Activated CD4-positive, alpha-beta T cell treated with anti-CD3 and anti-CD28 coated beads, Interleukin-10, Interleukin-2, amounts not matched to agents 100 ng/mL and 50 ng/mL, durations not matched to agents 16 hours and 8 hours (primary cell): Measurements from ENCODE around the gene ACKR4.
"Not testable (repeated sequence)": the region's sequence is repeated elsewhere in the genome, so short reads cannot be mapped to it uniquely, and the experiment has no call there.

Experiments
- DNase-seq: peaks from one replicate; pipeline ENCODE4 v3.0.0-alpha.2; 2020

Gene ACKR4

GRCh38 chr3:132595014-132595413, 2.1 kb upstream of the ACKR4 start:
- DNase-seq: no peak

GRCh38 chr3:132596326-132596725, 744 bp upstream of the ACKR4 start:
- DNase-seq: no peak

DNA sequence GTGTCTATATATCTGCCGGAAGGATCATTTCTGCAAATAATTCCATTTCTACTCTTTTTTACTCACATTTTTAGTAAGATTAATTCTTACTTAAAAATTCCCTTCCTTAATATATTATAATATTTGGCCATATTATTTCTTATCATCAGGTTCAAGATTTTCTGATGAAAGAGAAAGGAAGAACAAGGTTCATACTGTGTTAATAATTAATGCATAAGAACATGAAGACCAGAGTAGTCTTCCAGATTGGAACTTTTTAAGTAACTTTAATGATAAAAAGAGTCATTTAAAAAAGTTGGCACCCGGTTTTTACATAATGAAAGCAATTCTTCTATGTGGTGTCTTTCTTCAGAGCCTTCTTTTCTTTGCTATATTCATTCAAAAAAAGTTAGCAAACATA, 590 bp downstream of the ACKR4 start:
- no peak for DNase-seq

DNA sequence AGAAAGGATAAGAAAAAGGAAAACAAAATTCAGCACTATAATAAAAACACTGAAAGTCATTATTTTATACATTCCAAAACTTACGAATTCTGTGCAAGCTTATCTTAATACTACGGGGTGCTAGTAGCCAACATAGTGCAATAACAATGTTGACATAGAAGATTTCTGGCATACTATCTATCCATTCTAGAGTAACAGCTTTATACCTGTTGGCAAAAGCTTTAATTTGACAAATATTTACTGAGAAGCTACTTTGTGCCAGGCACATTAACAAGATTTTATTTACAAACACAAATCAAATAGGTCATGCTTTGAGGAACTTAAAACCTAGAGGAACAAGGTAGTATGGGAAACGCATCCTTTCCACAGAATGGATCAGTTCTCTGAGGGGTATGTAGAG, 1.1 kb downstream of the ACKR4 start:
- DNase-seq: no peak

DNA sequence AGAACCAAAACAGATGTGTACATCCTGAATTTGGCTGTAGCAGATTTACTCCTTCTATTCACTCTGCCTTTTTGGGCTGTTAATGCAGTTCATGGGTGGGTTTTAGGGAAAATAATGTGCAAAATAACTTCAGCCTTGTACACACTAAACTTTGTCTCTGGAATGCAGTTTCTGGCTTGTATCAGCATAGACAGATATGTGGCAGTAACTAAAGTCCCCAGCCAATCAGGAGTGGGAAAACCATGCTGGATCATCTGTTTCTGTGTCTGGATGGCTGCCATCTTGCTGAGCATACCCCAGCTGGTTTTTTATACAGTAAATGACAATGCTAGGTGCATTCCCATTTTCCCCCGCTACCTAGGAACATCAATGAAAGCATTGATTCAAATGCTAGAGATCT, 3.5 kb downstream of the ACKR4 start:
- DNase-seq: not testable (repeated sequence)

GRCh38 chr3:132605374-132605792, 8.3 kb downstream of the ACKR4 start:
- no peak for DNase-seq

- no peak for DNase-seq
Observed at GRCh38 chr3:132606085-132606484, 9.0 kb downstream of the ACKR4 start.

DNA sequence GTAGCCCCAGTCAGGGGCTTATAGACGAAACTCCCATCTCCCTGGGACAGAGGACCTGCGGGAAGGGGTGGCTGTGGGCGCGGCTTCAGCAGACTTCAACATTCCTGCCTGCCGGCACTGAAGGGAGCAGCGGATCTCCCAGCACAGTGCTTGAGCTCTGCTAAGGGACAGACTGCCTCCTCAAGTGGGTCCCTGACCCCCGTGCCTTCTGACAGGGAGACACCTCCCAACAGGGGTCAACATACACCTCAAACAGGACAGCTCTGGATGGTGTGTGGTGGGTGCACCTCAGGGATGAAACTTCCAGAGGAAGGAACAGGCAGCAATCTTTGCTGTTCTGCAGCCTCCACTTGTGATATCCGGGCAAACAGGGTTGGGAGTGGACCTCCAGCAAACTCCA, 9.6 kb downstream of the ACKR4 start:
- not testable (repeated sequence) for DNase-seq

DNA sequence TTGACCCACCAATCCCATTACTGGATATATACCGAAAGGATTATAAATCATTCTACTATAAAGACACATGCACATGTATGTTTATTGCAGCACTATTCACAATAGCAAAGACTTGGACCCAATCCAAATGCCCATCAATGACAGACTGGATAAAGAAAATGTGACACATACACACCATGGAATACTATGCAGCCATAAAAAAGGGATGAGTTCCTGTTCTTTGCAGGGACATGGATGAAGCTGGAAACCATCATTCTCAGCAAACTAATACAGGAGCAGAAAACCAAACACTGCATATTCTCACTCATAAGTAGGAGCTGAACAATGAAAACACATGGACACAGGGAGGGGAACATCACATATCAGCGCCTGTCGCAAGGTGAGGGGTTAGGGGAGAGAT, 18.2 kb downstream of the ACKR4 start:
- not testable (repeated sequence) for DNase-seq

GRCh38 chr3:132615881-132616280, 18.8 kb downstream of the ACKR4 start:
- DNase-seq: no peak

DNA sequence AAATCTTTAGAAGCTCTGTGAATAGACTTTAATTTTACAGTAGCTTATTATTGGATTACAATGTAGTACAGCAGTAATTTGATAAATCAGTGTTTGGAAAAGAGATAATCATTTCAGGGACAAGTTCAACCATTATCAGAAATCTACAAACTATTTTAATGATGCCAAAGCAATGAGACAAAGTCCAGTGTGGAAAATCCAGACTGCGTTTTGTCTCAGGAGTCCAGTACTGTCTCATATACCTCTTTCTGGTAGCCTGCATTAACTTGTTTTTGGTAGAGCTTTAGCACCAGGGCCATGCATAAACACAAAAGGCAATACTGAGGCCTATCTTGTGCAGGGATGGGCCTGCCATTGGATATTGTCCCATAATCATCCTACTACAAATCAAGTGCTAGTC, 19.7 kb downstream of the ACKR4 start:
- DNase-seq: no peak

DNA sequence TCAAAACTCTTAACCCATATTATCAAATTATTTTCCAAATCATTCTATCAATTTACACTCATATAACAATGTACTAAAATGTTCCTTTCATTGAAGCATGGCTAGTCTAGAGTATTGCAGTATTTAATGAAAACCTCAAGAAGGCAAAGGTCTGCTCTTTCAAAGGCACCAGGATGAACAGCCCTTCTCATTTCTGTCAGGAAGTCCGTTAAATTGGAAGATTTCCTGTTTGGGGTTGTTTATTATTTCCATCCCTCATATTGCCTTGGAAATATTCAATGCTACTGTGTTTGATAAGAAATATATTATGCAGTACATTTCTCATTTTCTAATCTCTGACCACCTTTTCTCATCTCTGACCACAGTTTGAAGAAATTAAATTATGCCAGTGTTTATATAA, 25.1 kb downstream of the ACKR4 start:
- DNase-seq: no peak

DNA sequence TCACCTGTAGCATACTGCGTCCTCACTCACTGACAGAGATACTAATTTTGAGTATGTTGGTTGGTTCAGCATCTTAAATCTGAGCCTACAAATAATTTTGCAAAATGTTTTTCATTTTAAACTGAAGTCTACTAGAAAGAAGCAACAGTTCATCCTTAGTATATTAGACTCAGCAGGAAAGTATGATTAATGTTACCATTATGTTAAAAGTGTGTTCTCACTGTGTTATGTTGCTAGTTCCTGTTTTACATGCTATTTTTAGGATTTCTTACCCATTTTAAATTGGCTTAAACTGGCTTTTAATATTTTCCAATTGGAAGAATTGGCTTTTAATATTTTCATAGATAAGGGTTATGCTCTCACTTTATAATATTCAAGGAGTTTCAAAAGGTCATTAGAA, 25.7 kb downstream of the ACKR4 start:
- no peak for DNase-seq

DNA sequence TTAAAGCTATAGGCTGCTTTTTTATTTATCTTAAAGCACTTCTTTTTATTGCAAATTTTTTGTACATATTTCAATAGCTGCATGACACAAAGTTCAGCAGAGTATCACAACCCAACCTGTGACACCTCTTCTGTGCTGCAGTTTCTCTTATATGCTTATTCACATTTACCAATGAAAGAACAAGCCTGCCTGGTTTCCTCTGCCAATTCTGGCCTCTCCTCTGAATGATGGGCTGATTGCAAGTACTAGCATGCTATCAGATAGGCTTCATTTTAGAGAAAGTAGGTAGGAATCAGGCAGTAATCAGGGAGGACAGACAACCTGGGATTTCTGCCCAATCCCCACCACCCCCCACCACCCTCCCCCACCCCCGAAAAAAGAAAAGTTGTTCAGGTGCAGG, 26.6 kb downstream of the ACKR4 start:
- no peak for DNase-seq

- no peak for DNase-seq
Observed at GRCh38 chr3:132624790-132625189, 27.7 kb downstream of the ACKR4 start.

DNA sequence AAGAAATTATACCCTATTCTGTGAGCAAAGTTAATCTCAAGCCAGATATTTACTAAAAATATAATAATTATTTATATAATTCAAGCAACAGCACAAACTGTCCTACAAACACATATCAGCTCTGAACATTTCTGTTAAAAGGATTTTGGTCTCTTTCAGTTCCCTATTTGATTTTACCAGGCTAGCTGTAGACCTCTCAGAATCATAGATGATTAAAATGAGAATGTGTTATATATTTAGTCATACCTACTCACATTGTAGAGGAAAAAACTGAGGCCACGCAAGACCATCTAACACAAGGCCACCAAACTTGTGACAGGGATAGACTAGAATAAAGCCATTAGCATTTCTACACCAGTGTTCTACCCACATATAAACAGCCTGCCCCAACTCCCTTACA, 28.5 kb downstream of the ACKR4 start:
- no peak for DNase-seq

DNA sequence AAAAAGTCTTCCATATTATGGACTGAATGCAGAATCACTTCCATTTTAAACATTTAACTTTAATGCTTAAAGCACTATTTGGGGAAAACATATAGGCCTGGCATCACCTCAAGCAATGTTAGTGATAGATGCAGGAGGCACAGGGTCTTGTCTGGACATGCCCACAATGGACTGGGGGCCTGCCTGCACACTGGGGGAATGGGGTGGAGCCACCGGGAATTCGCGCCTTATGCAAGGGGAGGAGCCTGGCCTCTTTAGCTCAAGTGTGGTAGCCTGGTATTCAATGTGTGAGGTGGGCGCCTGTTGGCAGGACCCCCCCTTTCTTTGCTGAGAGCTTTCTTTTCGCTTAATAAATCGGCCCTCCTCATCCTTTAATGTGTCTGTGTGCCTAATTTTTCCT, 29.9 kb downstream of the ACKR4 start:
- no peak for DNase-seq

DNA sequence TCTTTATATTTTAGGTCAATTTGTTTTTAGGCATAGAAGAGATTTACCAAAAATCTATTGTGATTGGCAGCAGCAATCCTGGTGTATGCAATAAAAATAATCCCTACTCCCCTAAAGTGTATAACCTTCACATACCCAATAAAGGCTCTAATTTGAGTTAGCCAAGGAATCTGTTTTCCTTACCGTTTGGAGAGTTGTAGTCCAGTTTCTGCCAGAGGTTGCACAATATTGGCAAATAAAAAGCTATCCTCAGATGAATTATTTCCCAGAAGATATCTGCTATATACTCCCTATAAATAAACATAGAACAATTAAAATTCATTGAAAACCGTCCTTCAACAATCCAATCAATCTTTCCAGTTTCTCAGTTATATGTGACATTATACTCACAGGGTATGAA, 31.1 kb downstream of the ACKR4 start:
- DNase-seq: no peak

DNA sequence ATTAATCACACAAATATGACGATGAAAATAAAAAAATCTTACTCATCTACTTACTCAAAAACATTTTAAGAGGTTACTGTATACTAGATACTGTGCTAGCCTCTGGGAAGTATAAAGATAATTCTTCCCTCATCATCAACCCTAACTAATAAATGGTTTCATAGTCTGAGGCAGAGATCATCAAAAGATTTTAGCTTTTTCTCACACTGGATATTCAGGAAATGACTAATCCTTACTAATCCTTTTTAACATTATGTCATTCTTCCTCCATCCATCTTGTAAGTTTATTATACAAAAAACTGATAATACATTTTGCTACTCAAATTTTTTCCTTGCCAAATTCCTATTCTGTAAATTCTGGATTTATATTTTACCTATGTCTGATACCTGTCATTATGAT, 32.9 kb downstream of the ACKR4 start:
- DNase-seq: no peak

DNA sequence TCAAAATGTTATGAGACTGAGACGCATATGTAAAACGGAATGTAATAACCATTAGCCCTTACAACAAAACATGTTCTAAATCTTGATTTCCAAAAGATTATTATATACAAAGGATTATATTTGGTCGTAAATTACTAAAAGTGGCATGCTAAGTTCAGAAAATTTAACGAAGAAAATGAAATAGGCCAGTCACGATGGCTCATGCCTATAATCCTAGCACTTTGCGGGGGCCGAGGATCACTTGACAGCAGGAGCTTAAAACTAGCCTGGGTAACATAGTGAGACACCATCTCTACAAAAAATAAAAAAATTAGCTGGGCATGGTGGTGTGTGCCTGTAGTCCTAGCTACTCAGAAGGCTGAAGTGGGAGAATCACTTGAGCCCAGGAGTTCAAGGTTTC, 33.5 kb downstream of the ACKR4 start:
- DNase-seq: no peak

- no peak for DNase-seq
Observed at GRCh38 chr3:132635052-132635451, 38.0 kb downstream of the ACKR4 start.

DNA sequence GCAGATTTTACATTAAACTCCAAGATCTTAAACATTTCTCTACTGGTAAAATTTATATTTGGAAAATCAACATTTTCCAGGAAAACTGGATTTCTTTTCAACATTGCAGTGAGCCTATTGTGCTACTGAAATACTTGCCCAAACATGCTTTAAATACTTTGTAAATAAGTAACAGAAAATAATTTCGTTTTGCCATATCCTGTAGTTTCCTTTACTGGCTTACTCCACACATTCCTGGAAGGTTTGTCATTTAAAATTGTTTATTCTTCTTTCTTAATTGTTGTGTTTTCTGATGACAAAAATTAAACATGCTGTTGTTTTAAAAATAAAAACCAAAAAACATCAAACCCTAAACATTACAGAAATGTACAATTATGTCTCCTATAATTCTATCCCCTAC, 40.5 kb downstream of the ACKR4 start:
- DNase-seq: no peak

- DNase-seq: no peak
Observed at GRCh38 chr3:132638706-132639105, 41.6 kb downstream of the ACKR4 start.

- not testable (repeated sequence) for DNase-seq
Observed at GRCh38 chr3:132641427-132641826, 44.4 kb downstream of the ACKR4 start.

GRCh38 chr3:132641837-132642538, 44.9 kb downstream of the ACKR4 start:
- DNase-seq: peak; percentile 52

GRCh38 chr3:132642539-132642847, 45.4 kb downstream of the ACKR4 start:
- DNase-seq: no peak
